ENCODE results near the gene ACADM.

The ACADM gene

DNA sequence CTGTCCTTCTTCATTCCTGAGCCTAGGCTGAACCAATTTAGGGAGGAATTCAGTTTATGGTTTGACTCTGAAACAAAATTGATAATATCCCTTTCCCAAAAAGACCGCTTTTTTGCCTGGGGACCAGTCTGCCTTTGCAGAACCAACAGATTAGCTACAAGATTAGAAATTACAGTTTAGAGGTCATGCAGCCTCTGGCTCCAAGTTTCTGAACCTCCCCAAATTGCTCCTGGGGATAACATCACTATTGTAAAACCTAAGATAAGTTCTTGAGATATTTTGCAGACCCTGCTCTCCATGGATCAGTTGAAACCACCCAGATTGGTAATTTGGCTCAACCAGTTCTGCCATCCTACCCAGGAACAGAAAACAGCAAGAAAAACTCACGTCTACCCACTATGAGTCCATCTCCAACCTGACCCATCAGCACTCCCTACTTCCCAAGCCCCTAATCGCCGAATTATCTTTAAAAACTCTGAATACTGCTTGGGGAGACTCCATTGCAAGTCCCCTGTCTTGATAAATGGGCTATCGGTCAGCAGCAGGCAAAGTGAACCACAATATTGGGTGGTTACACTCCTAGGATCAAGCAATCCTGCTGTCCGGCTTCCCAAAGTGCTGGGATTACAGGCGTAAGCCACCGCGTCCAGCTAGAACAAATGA is 60.9 kb downstream of the ACADM start:
- DNase-seq (ENCODE audit: extremely low read depth, insufficient read length): no peak
- TF ChIP-seq CTCF (IDR thresholded peaks at IDR 0.05; ENCODE audit: insufficient read depth, low read length, poor library complexity, severe bottlenecking): no peak
- H3K27me3 ChIP-seq (replicated peaks; ENCODE audit: control insufficient read depth, insufficient read depth, low read length): no peaks in the 10 kb centered on the region
- peaks cover 2% of the 10 kb centered on the region; the same call in 1 of the 2 replicates for H3K36me3 ChIP-seq (ENCODE audit: control insufficient read depth, insufficient read depth, low read length)
- peak overlapping the region; percentile 81 for H3K4me3 ChIP-seq (replicated peaks; ENCODE audit: low read depth, low read length)

GRCh38 chr1:75785983-75786853 is 61.7 kb downstream of the ACADM start, which contains the start of gene RABGGTB:
Gene RABGGTB, plus strand, starts transcription at chr1:75786256. Its CDS starts 16 bp downstream, at chr1:75786272.
- peak within 1 kb of the TSS; percentile 81 for H3K4me3 ChIP-seq (replicated peaks; ENCODE audit: low read depth, low read length)
- no peak for TF ChIP-seq CTCF (IDR thresholded peaks at IDR 0.05; ENCODE audit: insufficient read depth, low read length, poor library complexity, severe bottlenecking)
- peak; percentile 97 for DNase-seq (ENCODE audit: extremely low read depth, insufficient read length)
- no peaks in the 10 kb centered on the region for H3K27me3 ChIP-seq (replicated peaks; ENCODE audit: control insufficient read depth, insufficient read depth, low read length)
- peaks cover 4% of the 10 kb centered on the region; the same call in 1 of the 2 replicates for H3K36me3 ChIP-seq (ENCODE audit: control insufficient read depth, insufficient read depth, low read length)

- peaks cover 4% of the 10 kb centered on the region; the same call in 1 of the 2 replicates for H3K36me3 ChIP-seq (ENCODE audit: control insufficient read depth, insufficient read depth, low read length)
- no peak for DNase-seq (ENCODE audit: extremely low read depth, insufficient read length)
These were observed 62.5 kb downstream of the ACADM start for GRCh38 chr1:75786901-75787493.

GRCh38 chr1:75787524-75787923 is 63.0 kb downstream of the ACADM start:
- no peak for TF ChIP-seq CTCF (IDR thresholded peaks at IDR 0.05; ENCODE audit: insufficient read depth, low read length, poor library complexity, severe bottlenecking)
- Histone ChIP-seq H3K36me3 (ENCODE audit: control insufficient read depth, insufficient read depth, low read length) (peaks cover 7% of the 10 kb centered on the region), H3K27me3 (replicated peaks; ENCODE audit: control insufficient read depth, insufficient read depth, low read length) (no peaks in the 10 kb centered on the region), H3K4me3 (replicated peaks; ENCODE audit: low read depth, low read length) (peak overlapping the region; percentile 81)
- DNase-seq (ENCODE audit: extremely low read depth, insufficient read length): no peak

More at GRCh38 chr1:75786901-75787493, 62.5 kb downstream of the ACADM start:
- H3K27me3 ChIP-seq (replicated peaks; ENCODE audit: control insufficient read depth, insufficient read depth, low read length): no peaks in the 10 kb centered on the region
- TF ChIP-seq CTCF (IDR thresholded peaks at IDR 0.05; ENCODE audit: insufficient read depth, low read length, poor library complexity, severe bottlenecking): no peak
- peak overlapping the region; percentile 81 for H3K4me3 ChIP-seq (replicated peaks; ENCODE audit: low read depth, low read length)

GRCh38 chr1:75789988-75790387 is 65.5 kb downstream of the ACADM start:
- peaks cover 11% of the 10 kb centered on the region for H3K36me3 ChIP-seq (ENCODE audit: control insufficient read depth, insufficient read depth, low read length)
- no peaks in the 10 kb centered on the region for H3K27me3 ChIP-seq (replicated peaks; ENCODE audit: control insufficient read depth, insufficient read depth, low read length)
- no peak for DNase-seq (ENCODE audit: extremely low read depth, insufficient read length)
- no peak for TF ChIP-seq CTCF (IDR thresholded peaks at IDR 0.05; ENCODE audit: insufficient read depth, low read length, poor library complexity, severe bottlenecking)
- peak overlapping the region; percentile 81 for H3K4me3 ChIP-seq (replicated peaks; ENCODE audit: low read depth, low read length)

All from GM06990 (cell line).